HG03135 (cell line): ENCODE results near the gene FEM1B.
A peak's percentile ranks its signal among the peaks of the same experiment; 100 is the strongest.

ENCODE experiments used
- ATAC-seq: cut with Tn5 transposase; IDR thresholded peaks from one replicate; pipeline ENCODE4 v1.9.1; 2021; ENCODE audit warnings: mild to moderate bottlenecking, moderate library complexity; ENCODE audit not compliant: unreplicated experiment

Gene FEM1B

DNA sequence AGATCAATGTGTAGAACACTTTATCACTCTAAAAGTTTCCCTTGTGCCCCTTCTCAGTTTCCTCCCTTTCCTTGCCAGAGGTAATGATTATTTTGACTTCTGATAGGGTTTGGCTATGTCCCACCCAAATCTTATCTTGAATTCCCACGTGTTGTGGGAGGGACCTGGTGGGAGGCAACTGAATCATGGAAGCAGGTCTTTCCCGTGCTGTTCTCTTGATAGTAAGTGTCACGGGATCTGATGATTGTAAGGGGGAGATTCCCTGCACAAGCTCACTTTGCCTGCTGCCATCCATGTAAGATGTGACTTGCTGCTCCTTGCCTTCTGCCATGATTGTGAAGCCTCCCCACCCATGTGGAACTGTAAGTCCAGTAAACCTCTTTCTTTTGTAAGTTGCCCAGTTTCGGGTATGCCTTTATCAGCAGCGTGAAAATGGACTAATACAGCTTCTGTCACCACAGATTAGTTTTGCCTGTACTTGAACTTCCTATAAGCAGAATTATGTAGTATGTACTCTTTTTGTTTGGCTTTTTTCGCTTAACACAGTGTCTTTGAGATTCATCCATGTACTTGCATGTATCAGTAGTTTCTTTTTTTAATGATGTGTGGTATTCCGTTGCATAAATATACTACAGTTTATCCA, 7.2 kb downstream of the FEM1B start:
- no peak for ATAC-seq

DNA sequence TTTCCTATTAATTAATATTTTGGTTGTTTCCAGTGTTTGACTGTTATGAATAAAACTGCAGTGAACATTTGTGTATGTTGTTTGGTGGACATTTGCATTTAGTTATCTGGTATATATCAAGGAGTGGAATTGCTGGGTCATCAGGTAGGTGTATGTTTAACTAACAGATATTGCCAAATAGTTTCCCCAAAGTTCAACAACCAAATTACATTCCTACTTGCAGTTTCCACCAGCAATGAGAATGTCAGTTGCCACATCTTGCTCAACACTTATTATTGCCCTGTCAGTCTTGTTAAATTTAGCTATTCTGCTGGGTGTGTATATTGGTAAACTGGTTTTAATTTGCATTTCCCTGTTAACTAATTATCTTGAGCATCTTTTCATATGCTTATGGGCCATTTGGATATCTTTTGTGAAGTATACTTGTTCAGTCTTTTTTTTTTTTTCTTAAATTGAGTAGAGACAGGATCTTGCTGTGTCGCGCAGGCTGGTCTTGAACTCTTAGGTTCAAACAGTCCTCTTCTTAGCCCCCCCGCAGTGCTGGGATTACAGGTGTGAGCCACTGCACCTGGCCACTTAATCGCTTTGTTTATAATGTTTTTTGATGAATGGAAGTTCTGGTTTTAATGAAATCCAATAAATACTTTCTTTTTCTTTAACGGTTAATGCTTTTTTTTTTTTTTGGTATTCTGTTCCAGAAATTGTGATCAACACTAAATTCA, 7.9 kb downstream of the FEM1B start:
- no peak for ATAC-seq

DNA sequence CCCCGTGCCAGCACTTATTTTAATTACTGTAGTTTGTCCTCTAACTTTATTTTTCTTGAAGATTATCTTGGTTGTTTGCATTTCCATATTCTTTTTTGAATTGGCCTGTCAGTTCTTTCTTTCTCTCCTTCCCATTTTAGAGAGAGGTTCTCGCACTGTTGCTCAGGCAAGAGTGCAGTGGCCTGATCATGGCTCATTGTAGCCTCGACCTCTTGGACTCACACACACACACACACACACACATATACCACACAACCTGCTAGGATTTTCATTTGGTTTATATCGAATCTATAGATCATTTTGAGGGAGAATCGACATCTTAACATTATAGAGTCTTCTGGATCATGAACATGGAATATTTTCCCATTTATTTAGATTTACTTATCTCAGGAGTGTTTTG, 8.7 kb downstream of the FEM1B start:
- ATAC-seq, result no peak

DNA sequence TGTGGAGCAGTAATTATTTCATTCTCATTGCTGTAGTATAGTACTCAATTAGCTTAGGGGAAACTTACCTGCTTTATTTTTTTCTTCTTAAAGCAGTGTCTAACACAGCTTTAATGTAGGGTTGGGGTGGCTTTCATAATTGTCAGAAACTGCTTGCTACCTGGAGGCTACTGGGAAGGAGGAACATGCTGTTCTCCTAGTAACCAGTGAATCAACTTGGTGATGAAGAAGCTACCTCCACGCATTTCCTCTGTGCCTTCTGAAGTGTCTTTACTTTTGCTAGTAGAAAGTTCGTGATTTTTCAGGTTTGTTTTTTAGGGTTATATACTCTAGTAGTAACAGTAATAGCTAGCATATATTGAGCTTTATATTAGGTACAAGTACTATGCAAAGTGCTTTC, 11.5 kb downstream of the FEM1B start:
- no peak for ATAC-seq

DNA sequence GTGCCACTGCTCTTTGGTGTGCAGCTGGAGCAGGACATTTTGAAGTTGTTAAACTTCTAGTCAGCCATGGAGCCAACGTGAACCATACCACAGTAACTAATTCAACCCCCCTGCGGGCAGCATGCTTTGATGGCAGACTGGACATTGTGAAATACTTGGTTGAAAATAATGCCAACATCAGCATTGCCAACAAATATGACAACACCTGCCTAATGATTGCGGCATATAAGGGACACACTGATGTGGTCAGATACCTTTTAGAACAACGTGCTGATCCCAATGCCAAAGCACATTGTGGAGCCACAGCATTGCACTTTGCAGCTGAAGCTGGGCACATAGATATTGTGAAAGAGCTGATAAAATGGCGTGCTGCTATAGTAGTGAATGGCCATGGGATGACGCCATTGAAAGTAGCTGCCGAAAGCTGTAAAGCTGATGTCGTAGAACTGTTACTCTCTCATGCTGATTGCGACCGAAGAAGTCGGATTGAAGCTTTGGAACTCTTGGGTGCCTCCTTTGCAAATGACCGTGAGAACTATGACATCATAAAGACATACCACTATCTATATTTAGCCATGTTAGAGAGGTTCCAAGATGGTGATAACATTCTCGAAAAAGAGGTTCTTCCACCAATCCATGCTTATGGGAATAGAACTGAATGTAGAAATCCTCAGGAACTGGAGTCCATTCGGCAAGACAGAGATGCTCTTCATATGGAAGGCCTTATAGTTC, 12.2 kb downstream of the FEM1B start:
- no peak for ATAC-seq

DNA sequence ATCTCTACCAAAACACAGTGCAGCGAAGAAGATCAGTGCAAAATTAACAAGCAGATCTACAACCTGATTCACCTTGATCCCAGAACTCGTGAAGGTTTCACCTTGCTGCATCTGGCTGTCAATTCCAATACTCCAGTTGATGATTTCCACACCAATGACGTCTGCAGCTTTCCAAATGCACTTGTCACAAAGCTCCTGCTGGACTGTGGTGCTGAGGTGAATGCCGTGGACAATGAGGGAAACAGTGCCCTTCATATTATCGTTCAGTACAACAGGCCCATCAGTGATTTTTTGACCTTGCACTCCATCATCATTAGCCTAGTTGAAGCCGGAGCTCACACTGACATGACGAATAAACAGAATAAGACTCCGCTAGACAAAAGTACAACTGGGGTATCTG, 13.2 kb downstream of the FEM1B start:
- ATAC-seq, result no peak

DNA sequence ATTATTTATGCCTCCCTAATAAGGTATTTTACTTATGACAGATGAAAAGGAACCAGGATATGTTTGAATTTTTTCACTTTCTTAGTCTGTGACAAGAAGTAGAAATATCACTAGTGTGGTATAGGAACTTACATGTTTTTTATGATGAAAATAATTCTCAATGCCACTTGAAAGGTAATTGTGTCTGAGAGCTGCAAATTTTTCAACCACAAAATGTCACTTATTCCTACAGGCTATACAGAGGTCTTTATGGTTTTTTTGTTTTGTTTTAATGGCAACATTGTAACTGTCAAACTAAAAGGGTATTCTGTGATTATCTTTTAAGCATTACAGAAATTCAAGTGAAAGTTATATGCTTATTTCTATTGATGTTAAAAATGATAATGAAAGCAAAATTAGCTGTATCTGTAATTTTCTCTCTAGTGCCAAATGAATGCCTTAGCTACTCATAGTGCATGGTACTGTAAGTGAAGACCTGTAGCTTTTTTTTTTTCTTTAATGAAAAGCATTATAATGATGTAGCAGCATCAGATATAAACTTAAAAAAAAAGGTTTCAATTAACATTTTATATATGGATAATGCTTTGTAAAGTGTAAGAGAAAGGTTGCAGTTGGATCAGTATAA, 14.7 kb downstream of the FEM1B start:
- ATAC-seq, result no peak

DNA sequence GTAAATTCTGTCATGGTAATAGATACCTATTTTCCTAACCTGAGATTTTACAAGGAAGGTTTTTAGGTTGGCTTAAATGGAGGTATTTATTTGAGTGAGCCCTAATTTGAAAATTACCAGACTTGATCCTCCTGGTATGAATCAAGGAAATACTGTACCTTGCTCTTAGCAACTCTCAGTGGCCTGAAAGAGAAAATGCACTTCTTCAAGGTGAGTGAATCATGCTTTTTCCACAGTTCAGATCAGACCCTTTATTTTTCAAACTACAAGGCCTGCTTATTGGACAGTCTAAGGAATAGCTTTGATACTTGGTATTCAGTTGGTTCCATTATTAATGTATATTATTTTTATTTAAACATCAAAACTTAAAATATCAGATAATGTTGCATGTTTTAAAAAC, 15.4 kb downstream of the FEM1B start:
- ATAC-seq, result no peak

DNA sequence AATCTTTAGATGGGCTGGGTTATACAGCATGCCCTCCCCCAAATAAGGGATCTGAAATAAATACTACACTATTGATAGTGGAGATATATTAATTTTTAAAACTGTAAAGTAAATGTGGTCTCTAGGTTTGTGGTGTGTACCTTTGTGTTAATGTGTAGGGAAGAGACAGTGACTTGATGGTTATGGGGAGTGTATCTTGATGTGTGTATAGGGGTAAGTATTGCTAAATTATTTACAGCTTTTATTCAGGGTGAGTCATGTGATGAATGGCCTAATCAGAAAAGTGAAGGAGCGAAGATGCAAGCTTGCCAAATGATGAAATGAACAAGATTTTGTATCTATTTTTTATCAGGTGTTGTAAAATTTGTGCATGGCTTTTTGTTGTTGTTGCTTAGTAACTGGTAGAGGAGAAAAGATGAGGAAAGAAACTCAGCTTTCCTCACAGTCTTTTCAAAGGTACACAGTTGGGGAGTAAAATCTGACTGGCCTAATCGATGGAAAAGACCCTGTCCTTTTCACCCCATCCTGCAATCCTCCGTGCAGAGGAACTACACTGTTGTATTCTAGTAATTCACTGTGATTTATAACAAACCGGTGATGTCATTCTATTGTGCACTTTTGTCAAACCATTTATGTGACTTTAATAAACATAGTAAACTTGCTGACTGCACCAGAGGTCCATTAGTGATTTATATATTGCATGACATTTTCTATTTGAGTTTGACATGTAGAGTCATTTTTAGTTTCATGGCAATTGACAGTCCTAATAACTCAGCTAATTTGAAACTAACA, 17.7 kb downstream of the FEM1B start:
- ATAC-seq, result no peak

DNA sequence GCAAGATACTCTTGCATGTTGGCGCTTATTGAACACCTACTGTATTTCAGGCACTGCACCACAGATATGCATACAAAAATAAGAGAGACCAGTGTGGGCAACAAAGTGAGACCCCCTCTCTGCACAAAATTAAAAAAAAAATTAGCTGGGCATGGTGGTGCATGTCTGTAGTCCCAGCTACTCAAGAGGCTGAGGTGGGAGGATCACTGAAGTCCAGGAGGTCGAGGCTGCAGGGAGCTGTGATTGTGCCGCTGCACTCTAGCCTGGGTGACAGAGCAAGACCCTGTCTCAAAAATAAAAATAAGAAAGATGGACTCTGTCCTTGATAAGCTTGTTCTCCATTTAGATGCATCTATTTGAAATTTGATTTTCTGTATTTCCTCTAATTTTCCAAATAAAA, 20.8 kb downstream of the FEM1B start:
- no peak for ATAC-seq

DNA sequence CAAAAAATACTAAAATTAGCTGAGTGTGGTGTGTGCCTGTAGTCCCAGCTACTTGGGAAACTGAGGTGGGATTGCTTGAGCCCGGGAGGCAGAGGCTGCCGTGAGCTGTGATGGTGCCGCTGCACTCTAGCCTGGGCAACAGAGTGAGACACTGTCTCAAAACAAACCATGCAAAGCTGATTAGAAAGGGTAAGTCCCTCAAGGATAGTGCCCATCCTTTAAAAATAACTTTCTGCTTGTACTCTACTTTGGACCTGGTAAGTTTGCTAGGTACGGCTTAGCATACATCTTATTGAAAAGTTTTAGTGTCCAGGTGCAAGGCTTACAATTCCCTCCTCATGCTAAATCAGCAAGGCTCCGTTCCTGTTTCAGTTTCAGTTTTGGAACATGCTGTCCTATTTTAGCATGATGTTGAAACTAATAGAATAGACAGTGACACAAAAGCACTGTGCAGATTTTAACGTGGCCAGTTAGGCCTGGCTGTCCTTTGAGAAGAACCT, 21.4 kb downstream of the FEM1B start:
- ATAC-seq, result peak; percentile 76

DNA sequence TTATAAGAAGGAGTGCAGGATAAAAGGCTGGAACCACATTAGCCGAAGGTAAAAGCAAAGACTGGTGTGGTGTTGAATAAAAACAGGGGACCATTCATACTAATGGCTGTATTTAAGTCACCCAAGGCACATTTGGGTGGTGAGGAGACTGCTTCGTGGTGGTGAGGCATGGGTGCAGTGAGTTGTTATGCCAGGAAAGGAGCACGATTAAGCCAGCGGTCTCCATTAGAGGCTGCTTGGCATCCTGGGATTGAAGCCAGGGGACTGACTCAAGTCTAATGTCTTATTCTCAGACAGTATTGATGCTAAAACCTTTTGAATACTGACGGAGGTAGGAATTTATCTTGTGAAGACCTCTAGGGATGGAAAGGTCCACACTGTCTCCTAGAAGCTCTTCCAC, 21.9 kb downstream of the FEM1B start:
- no peak for ATAC-seq

DNA sequence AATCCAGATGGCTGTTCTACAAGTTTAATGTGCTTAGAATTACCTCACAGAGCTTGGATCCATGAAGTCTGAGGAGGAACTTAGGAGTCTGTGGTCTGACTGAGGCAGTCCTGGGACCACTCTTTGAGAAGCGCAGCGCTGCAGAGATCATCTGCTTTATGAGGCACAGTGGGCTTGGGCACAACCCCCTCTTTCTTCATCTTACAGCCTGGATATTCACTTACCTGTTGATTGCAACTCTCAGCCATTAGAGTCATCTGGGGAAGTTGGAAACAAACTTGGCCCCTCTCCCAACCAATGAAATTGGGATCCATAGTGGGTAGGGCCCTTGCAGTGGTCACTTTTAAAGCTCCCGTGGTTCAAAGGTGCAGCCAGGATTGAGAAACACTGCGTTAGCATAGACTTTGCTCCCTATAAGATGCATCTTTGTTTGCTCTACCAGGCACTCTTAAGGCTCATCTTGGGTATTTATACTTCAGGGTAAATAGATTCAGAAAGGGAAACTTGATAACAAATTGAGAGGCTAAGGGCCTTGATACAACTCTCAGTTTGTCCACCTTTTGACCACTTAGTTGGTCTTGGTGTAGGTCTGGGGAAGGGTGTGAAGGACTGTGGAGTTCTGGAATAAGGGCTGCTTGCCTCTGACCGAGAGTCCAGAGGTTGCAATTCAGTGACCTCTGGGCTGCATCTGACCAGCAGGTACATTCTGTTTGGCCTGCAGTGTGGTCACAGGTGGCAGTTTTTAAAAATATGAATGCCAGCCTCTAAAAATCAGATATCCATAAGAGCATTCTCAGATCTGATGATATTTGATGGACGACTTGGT, 22.8 kb downstream of the FEM1B start:
- ATAC-seq, result no peak

DNA sequence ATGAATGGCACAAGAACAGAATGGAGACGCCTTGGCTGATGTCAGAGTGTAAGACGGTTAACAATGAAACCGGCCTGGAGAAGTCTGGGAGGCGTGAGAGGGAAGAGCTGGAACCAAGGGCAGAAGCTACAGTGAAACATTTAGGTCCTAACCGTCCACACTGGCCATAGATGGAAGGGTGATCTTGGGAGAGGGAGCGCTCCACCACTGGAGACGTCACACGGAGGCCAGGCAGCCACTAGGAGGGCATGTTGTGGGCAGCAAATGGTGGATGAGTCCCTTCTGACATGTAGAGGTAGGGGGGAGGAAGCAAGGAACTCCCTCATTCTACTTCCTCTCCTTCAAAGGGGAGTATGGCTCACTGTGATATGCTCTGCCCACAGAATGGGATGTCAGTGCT, 23.8 kb downstream of the FEM1B start:
- ATAC-seq, result no peak

DNA sequence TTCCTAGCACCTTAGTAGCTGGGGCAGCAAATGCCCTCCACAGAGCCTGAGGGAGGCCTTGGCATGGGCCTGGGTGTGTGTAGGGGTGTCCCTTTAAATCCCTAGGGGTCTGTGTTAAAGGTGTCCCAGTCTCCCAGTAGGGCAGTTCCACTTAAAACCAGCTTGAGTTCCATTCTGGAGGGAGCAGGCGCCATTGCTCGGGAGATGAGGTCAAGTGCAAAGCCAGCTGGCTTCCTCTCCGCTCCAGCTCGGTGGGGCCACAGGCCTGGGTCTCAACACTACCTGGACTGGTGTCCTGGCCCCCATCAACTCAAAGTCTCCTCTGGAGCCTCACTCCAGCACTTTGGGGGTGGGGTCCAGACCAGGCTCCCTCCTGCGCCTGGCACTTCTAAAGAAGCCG, 25.2 kb downstream of the FEM1B start:
- ATAC-seq, result no peak

DNA sequence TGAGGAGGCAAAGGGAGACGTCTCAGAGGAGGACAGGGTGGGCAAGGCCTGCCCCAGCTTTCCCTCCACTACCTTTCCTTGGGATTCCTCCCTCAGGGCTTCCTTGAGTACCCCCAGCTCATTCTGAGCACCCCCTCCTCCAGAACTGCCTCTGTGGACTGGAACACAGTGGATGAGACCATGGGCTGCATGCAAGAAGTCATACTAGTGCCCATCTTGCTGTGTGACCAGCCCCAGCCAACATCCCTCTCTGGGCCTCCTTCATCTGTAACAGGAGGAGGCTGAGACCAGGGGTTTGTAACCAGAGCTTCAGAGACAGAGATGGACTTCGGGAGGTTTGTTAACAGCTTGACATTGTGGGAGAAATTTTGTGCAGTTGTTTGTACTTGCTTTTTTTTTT, 25.6 kb downstream of the FEM1B start:
- no peak for ATAC-seq

DNA sequence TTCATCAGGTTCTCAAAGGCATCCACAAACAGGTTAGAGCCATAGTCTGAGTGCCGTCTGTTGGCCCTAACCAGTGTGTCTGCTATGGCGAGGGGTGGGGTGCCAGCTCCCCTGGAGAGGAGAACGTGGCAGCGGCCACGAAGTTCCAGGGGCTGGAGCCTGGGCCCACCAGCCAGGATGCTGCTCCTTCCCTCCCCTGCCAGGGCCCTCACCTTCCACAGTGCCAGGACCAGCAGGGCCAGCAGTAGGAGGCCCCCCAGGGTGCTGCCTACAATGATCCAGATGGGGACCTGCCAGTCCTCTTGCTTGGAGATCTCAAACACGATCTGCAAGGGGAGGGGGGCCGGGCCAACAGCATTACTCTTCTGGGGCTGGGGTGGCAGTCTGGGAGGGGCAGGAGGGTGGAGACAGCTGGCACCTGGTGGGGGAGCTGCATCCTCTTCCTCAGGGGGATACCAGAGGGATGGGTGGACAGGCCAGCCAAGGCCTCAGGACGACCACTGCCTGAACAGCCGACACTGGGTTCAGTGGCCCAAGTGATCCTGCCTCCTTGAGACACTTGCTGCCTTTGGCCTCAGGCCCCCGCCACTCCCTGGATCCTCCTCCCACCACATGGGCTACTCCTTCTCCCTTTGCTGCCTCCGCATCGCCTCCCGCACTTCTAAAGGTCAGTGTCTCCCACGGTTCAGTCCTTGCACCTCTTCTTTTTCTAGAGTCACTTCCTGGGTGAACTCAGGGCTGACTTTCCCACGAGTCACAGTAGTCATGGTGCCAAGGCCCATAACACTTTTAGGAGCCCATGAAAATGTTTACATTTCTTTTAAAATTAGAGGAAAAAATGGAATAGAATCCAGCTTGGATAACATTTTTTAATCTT, 26.3 kb downstream of the FEM1B start:
- no peak for ATAC-seq

DNA sequence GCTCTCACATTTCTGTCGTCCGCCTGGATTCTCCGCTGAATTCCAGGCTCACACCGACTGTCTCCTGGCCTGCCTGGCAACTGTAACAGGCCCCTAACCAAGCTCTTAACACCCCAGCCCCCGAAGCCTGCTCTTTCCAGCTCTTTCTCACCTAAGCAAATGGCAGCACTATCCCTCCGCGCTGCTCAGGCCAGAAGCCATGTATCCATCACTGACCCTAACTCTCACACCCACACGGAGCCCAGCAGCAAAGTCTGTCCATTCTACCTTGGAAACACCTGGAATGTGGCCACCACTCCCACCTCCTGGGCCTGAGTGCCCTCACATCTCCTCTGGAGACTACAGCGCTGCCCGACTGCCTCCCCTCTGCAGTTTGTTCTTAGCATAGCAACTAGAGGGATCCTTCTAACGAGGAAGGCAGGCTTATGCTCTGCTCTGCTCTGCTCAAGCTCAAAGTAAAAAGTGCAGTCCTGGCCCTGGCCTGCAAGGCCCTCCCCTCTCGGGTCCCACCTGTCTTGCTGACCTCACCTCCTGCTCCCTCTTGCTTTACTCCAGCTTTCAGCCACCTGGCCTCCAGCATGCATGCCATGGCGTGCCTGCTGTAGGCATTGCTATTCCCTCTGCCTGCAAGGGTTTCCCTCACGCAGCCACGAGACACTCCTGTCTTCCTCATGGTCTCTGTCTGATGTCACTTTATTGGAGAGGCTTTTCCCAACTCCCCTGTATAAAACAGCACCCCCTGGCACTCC, 27.2 kb downstream of the FEM1B start:
- no peak for ATAC-seq
